H9 (cell line): ENCODE measurements around the gene UVSSA. TPM values are rescaled to one million over a fixed set of nuclear protein-coding genes. Genes with fewer than 3 reads are reported as not detected.

Source experiments
- DNase-seq: peaks from one replicate; pipeline ENCODE4 v3.0.0-alpha.2; 2017
- H2AFZ ChIP-seq: one replicate; pipeline ENCODE4 v1.6.1; 2013; ENCODE audit warnings: mild to moderate bottlenecking, low read length, control low read depth, moderate library complexity
- H2AK5ac ChIP-seq: 2 replicates; pipeline ENCODE4 v1.6.1; 2013; ENCODE audit warnings: low read length, control low read depth, mixed read lengths; ENCODE audit not compliant: insufficient read length
- H2BK120ac ChIP-seq: one replicate; pipeline ENCODE4 v1.6.1; 2013; ENCODE audit warnings: low read depth, mild to moderate bottlenecking, low read length, control low read depth, inconsistent platforms; ENCODE audit not compliant: poor library complexity, severe bottlenecking
- H2BK12ac ChIP-seq: 2 replicates; pipeline ENCODE4 v1.6.1; 2013; ENCODE audit warnings: low read length, control low read depth, mixed read lengths, low read depth; ENCODE audit not compliant: insufficient read length
- H2BK15ac ChIP-seq: 2 replicates; pipeline ENCODE4 v1.6.1; 2013; ENCODE audit warnings: low read depth, low read length, control low read depth
- H2BK20ac ChIP-seq: one replicate; pipeline ENCODE4 v1.6.1; 2013; ENCODE audit warnings: low read depth, mild to moderate bottlenecking, low read length, control low read depth, inconsistent platforms; ENCODE audit not compliant: poor library complexity, severe bottlenecking
- H2BK5ac ChIP-seq: 2 replicates; pipeline ENCODE4 v1.6.1; 2013; ENCODE audit warnings: low read length, control low read depth, mixed read lengths; ENCODE audit not compliant: insufficient read length
- H3K14ac ChIP-seq: 2 replicates; pipeline ENCODE4 v1.6.1; 2013; ENCODE audit warnings: low read length, control low read depth; ENCODE audit not compliant: insufficient read depth
- H3K18ac ChIP-seq: 2 replicates; pipeline ENCODE4 v1.6.1; 2013; ENCODE audit warnings: low read depth, mild to moderate bottlenecking, mixed read lengths, low read length, control low read depth; ENCODE audit not compliant: insufficient read length
- H3K23ac ChIP-seq: 2 replicates; pipeline ENCODE4 v1.6.1; 2013; ENCODE audit warnings: low read length, control low read depth, mixed read lengths, low read depth; ENCODE audit not compliant: insufficient read length
- H3K23me2 ChIP-seq: 2 replicates; pipeline ENCODE4 v1.6.1; 2013; ENCODE audit warnings: low read depth, mild to moderate bottlenecking, mixed read lengths, low read length, control low read depth; ENCODE audit not compliant: insufficient read length, poor library complexity, severe bottlenecking
- H3K27ac ChIP-seq: 2 replicates; pipeline ENCODE4 v1.5.1; 2013; ENCODE audit warnings: low read length, control low read depth, mixed read lengths, low read depth; ENCODE audit not compliant: insufficient read length
- H3K27me3 ChIP-seq: 2 replicates; pipeline ENCODE4 v1.6.1; 2013; ENCODE audit warnings: low read length, control low read depth, inconsistent platforms; ENCODE audit not compliant: insufficient read depth
- H3K4ac ChIP-seq: 2 replicates; pipeline ENCODE4 v1.6.1; 2013; ENCODE audit warnings: low read depth, mild to moderate bottlenecking, control low read depth, inconsistent platforms, low read length, moderate library complexity
- H3K4me1 ChIP-seq: 2 replicates; pipeline ENCODE4 v1.6.1; 2013; ENCODE audit warnings: low read length, control low read depth, inconsistent platforms; ENCODE audit not compliant: insufficient read depth
- H3K4me2 ChIP-seq: 2 replicates; pipeline ENCODE4 v1.6.1; 2013; ENCODE audit warnings: low read length, control low read depth, mixed read lengths; ENCODE audit not compliant: insufficient read length, insufficient read depth
- H3K56ac ChIP-seq: 2 replicates; pipeline ENCODE4 v1.6.1; 2013; ENCODE audit warnings: low read depth, mild to moderate bottlenecking, mixed read lengths, low read length, control low read depth; ENCODE audit not compliant: insufficient read length
- H3K79me1 ChIP-seq: 2 replicates; pipeline ENCODE4 v1.6.1; 2013; ENCODE audit warnings: low read depth, mild to moderate bottlenecking, moderate library complexity, low read length, control low read depth, inconsistent platforms; ENCODE audit not compliant: insufficient read depth, poor library complexity, severe bottlenecking
- H3K79me2 ChIP-seq: 2 replicates; pipeline ENCODE4 v1.6.1; 2013; ENCODE audit warnings: low read length, control low read depth, inconsistent platforms; ENCODE audit not compliant: insufficient read depth
- H3K9ac ChIP-seq: 2 replicates; pipeline ENCODE4 v1.6.1; 2013; ENCODE audit warnings: low read length, control low read depth, mixed read lengths; ENCODE audit not compliant: insufficient read length; ENCODE audit errors: extremely low read depth
- H3K9me3 ChIP-seq: one replicate; pipeline ENCODE4 v1.6.1; 2013; ENCODE audit warnings: low read depth, low read length, inconsistent platforms; ENCODE audit not compliant: control insufficient read depth
- H3T11ph ChIP-seq: one replicate; pipeline ENCODE4 v1.6.1; 2013; ENCODE audit warnings: mild to moderate bottlenecking, low read length, control low read depth, inconsistent platforms
- H4K20me1 ChIP-seq: one replicate; pipeline ENCODE4 v1.6.1; 2013; ENCODE audit not compliant: control insufficient read depth, insufficient read length, insufficient read depth
- H4K5ac ChIP-seq: 2 replicates; pipeline ENCODE4 v1.6.1; 2013; ENCODE audit warnings: low read depth, mild to moderate bottlenecking, mixed read lengths, low read length, control low read depth; ENCODE audit not compliant: insufficient read length
- H4K8ac ChIP-seq: replicated peaks from 2 replicates; pipeline ENCODE4 v1.6.1; 2013; ENCODE audit warnings: low read length, control low read depth, mixed read lengths, low read depth; ENCODE audit not compliant: insufficient read length
- H4K91ac ChIP-seq: 2 replicates; pipeline ENCODE4 v1.6.1; 2013; ENCODE audit warnings: low read depth, mild to moderate bottlenecking, moderate library complexity, mixed read lengths, low read length, control low read depth; ENCODE audit not compliant: insufficient read length
- H3K27ac Mint-ChIP-seq, 3 experiments: 2 replicates in 2 of 3; 3 replicates in 1 of 3; pipeline ENCODE4 v1.8.0; 2020 to 2021; ENCODE audit warnings: mixed read lengths in 3 of 3, mild to moderate bottlenecking in 1 of 3, moderate library complexity in 1 of 3
- H3K27me3 Mint-ChIP-seq: 2 replicates; pipeline ENCODE4 v1.8.0; 2021; ENCODE audit warnings: low read depth, mild to moderate bottlenecking, moderate library complexity, mixed read lengths
- H3K36me3 Mint-ChIP-seq, 3 experiments: 2 replicates in 2 of 3; 3 replicates in 1 of 3; pipeline ENCODE4 v1.8.0; 2020 to 2021; ENCODE audit warnings: low read depth in 3 of 3, mixed read lengths in 3 of 3; ENCODE audit not compliant: insufficient read depth in 1 of 3
- H3K4me1 Mint-ChIP-seq, 2 experiments: 2 replicates each; pipeline ENCODE4 v1.8.0; 2020; ENCODE audit warnings: mixed read lengths in 2 of 2
- H3K4me3 Mint-ChIP-seq, 2 experiments: 2 replicates in 1 of 2; 3 replicates in 1 of 2; pipeline ENCODE4 v1.8.0; 2020 to 2021; ENCODE audit warnings: mild to moderate bottlenecking in 2 of 2, mixed read lengths in 2 of 2, moderate library complexity in 1 of 2
- H3K9me3 Mint-ChIP-seq, 2 experiments: 2 replicates in 1 of 2; 3 replicates in 1 of 2; pipeline ENCODE4 v1.8.0; 2020; ENCODE audit warnings: mild to moderate bottlenecking in 2 of 2, mixed read lengths in 2 of 2, moderate library complexity in 1 of 2
- WGBS: extraction: QIAGEN DNeasy Blood & Tissue Kit; methylation state at CpG from one replicate; pipeline ENCODE4 v1.1.7; 2013; ENCODE audit warnings: missing lambda C conversion rate, low lambda C conversion rate, mixed read lengths; ENCODE audit not compliant: insufficient read length; ENCODE audit errors: extremely low coverage; 5-methylcytosine and 5-hydroxymethylcytosine counted together
- total RNA-seq: library from RNA; stranded (reverse); gene quantifications from 2 replicates; pipeline ENCODE4 v1.2.1, GENCODE V29; 2021
- TF ChIP-seq, protein P1 (sequence below): fragments of 200-600 bp; sonication (generic); conservative IDR thresholded peaks from 3 replicates; pipeline ENCODE4 v1.8.0; 2021; ENCODE audit warnings: antibody characterized with exemption, mild to moderate bottlenecking

UVSSA gene
- total RNA-seq, 1 experiment from 2014 or later: 15.9 TPM

DNA sequence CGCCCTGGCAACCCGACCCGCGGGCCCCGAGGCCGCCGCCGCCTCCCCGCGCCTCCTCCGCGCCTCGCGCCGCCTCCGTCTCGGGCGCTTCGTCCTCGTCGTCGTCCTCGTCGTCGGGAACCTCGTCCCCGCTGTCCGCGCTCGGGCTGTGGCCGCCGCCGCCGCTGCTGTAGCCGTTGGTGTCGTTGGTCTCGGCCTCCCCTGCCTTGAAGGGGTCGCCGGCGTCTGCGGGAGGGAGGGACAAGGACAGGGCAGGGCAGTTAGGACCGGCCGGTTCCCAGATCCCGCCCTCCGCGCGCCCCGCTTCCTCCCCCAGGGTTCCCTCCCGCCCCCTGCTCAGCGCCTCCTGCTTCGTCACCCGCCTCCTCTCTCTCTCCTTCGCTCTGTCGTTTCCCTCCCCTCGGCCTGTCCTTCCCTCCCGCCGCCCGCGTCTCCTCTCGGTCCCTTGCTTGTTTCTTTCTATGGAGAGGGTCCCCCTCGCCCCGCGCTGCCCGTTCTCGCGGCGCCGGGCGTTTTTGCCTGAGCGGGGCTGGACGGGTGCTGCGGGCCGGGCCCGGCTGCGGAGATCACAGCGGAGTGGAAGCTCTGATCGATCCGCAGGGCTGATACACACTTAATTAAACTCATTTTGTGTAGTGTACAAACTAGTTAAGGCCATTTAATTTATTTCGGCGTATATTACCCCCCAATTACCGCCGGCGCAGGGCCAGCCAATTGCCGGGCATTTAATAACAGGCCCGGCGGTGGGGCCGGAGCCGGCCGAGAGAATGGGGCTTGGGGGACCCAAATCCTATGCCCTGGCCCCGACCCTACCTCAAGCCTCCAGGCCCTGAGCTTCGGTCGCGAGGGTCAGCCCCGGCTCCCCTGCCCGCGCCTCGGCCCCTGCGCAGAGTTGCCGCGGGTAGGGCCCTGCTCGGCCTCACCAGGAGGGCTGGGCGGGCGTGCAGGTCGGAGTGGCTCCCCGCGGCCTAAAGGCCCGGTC lies 56.9 kb downstream of the UVSSA start:
- Histone ChIP-seq H2AFZ (no peak overlapping the region), H3K79me2 (no peaks in the 10 kb centered on the region), H2BK120ac (no peak overlapping the region), H3K79me1 (no peaks in the 10 kb centered on the region), H2BK5ac (no peak overlapping the region), H3K9me3 (peaks cover 2% of the 10 kb centered on the region), H3T11ph (no peak overlapping the region), H2AK5ac (no peak overlapping the region), H4K20me1 (peaks cover 3% of the 10 kb centered on the region), H3K56ac (no peak overlapping the region), H4K91ac (no peak overlapping the region), H2BK20ac (no peak overlapping the region), H3K23me2 (peaks cover 3% of the 10 kb centered on the region), H3K4me1 (no peaks in the 10 kb centered on the region; the same call in 1 of the 2 replicates), H3K4ac (no peak overlapping the region), H3K4me2 (peak overlapping the region; percentile 10), H3K27me3 (peaks cover 79% of the 10 kb centered on the region), H3K18ac (no peak overlapping the region), H2BK12ac (no peak overlapping the region), H3K14ac (no peak overlapping the region), H3K23ac (no peak overlapping the region), H2BK15ac (no peak overlapping the region), H4K8ac (no peak overlapping the region), H3K27ac (no peak overlapping the region), H4K5ac (no peak overlapping the region), H3K9ac (no peak overlapping the region)
- H3K9me3 Mint-ChIP-seq: peaks cover 5 to 12% of the 10 kb centered on the region in 2 experiments
- WGBS: no CpG with 5 or more reads among the region's 107 CpGs
- TF ChIP-seq, protein P1, sequence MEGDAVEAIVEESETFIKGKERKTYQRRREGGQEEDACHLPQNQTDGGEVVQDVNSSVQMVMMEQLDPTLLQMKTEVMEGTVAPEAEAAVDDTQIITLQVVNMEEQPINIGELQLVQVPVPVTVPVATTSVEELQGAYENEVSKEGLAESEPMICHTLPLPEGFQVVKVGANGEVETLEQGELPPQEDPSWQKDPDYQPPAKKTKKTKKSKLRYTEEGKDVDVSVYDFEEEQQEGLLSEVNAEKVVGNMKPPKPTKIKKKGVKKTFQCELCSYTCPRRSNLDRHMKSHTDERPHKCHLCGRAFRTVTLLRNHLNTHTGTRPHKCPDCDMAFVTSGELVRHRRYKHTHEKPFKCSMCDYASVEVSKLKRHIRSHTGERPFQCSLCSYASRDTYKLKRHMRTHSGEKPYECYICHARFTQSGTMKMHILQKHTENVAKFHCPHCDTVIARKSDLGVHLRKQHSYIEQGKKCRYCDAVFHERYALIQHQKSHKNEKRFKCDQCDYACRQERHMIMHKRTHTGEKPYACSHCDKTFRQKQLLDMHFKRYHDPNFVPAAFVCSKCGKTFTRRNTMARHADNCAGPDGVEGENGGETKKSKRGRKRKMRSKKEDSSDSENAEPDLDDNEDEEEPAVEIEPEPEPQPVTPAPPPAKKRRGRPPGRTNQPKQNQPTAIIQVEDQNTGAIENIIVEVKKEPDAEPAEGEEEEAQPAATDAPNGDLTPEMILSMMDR: no peak
- H3K4me1 Mint-ChIP-seq: peaks cover 2 to 13% of the 10 kb centered on the region in 2 experiments; a peak in 2 of 4 replicates
- DNase-seq: peak; percentile 50
- no peak overlapping the region for H3K27ac Mint-ChIP-seq
- H3K36me3 Mint-ChIP-seq: peaks cover 3 to 4% (median 3%) of the 10 kb centered on the region in 3 experiments; a peak in 5 of 7 replicates
- H3K27me3 Mint-ChIP-seq: peaks cover 75% of the 10 kb centered on the region
- peak overlapping the region in 1 of 2 experiments; percentile 51; a peak in 2 of 5 replicates for H3K4me3 Mint-ChIP-seq
